Left renal cortex interstitium (tissue), 4 donors: ENCODE data around the gene MYO1A. TPM values are rescaled to one million over a fixed set of nuclear protein-coding genes. Genes with fewer than 3 reads are reported as not detected.

Source experiments
- DNase-seq, 4 donors: peaks; one replicate each; pipeline ENCODE4 v3.0.0-alpha.2; 2013; ENCODE audit warnings: low read depth in 4 of 4, low spot score in 2 of 4, missing footprints in 1 of 4
- polyA plus RNA-seq, 4 donors: library from polyadenylated mRNA; unstranded; fragments of 120-200 nt; gene quantifications; one replicate each; pipeline ENCODE4 v1.2.1, GENCODE V29; 2013; ENCODE audit not compliant: insufficient read length in 4 of 4

Gene MYO1A
- polyA plus RNA-seq, result under 1 TPM in 3 of 4 donors, not detected in 1; 0.16 to 0.22 (median 0.17) TPM

GRCh38 chr12:57049890-57050289, at the start of gene MYO1A:
TSS of gene MYO1A (minus strand) at chr12:57050129. CDS start at chr12:57048323, 1,806 bp downstream.
- DNase-seq, result no peak

GRCh38 chr12:57099047-57099714, 49.3 kb upstream of the MYO1A start:
- DNase-seq, result no peak

GRCh38 chr12:57098546-57098945, 48.6 kb upstream of the MYO1A start:
- DNase-seq, result no peak

GRCh38 chr12:57097554-57097835, 47.6 kb upstream of the MYO1A start:
- DNase-seq, result no peak

GRCh38 chr12:57096748-57097553, 47.0 kb upstream of the MYO1A start:
- DNase-seq, result no peak

GRCh38 chr12:57096099-57096572, 46.2 kb upstream of the MYO1A start:
- DNase-seq, result no peak

GRCh38 chr12:57095440-57095839, 45.5 kb upstream of the MYO1A start:
- DNase-seq, result no peak

GRCh38 chr12:57094208-57095160, 44.6 kb upstream of the MYO1A start:
- no peak for DNase-seq

- DNase-seq, result no peak
Observed at GRCh38 chr12:57093415-57094207, 43.7 kb upstream of the MYO1A start.

GRCh38 chr12:57092876-57093414, 43.0 kb upstream of the MYO1A start:
- DNase-seq, result no peak

- no peak for DNase-seq
Observed at GRCh38 chr12:57092529-57092862, 42.6 kb upstream of the MYO1A start.

GRCh38 chr12:57091638-57092528, 42.0 kb upstream of the MYO1A start:
- no peak for DNase-seq

- no peak for DNase-seq
Observed at GRCh38 chr12:57090924-57091637, 41.2 kb upstream of the MYO1A start.

GRCh38 chr12:57090490-57090889, 40.6 kb upstream of the MYO1A start:
- DNase-seq, result no peak

- DNase-seq, result no peak
Observed at GRCh38 chr12:57089271-57090245, 39.6 kb upstream of the MYO1A start.

GRCh38 chr12:57088354-57089270, 38.7 kb upstream of the MYO1A start, which contains the start of gene NAB2:
TSS of gene NAB2 (plus strand) at chr12:57089114. CDS start at chr12:57089272, 158 bp downstream.
- DNase-seq, result peak in 3 of 4 donors; percentile 84 to 88 (median 87)
